Body of pancreas (tissue), 4 donors: Measurements from ENCODE around the gene HSD17B14.

Source experiments
- POLR2A ChIP-seq, 3 donors: fragments of 450-650 bp; IDR thresholded peaks; one replicate each; pipeline ENCODE4 v1.6.1; 2016; ENCODE audit warnings: antibody characterized with exemption in 3 of 3, mild to moderate bottlenecking in 2 of 3
- TF ChIP-seq, protein P1 (sequence below), 7 experiments: fragments of 450-650 bp in 4 of 7; fragments of 200-600 bp in 3 of 7; sonication (generic) in 3 of 7; IDR thresholded peaks; one replicate each; pipeline ENCODE4 v1.5.1; 2016 to 2019; ENCODE audit warnings: antibody characterized with exemption in 7 of 7

- TF ChIP-seq, protein P1, sequence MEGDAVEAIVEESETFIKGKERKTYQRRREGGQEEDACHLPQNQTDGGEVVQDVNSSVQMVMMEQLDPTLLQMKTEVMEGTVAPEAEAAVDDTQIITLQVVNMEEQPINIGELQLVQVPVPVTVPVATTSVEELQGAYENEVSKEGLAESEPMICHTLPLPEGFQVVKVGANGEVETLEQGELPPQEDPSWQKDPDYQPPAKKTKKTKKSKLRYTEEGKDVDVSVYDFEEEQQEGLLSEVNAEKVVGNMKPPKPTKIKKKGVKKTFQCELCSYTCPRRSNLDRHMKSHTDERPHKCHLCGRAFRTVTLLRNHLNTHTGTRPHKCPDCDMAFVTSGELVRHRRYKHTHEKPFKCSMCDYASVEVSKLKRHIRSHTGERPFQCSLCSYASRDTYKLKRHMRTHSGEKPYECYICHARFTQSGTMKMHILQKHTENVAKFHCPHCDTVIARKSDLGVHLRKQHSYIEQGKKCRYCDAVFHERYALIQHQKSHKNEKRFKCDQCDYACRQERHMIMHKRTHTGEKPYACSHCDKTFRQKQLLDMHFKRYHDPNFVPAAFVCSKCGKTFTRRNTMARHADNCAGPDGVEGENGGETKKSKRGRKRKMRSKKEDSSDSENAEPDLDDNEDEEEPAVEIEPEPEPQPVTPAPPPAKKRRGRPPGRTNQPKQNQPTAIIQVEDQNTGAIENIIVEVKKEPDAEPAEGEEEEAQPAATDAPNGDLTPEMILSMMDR (IDR thresholded peaks at IDR 0.05), result no peak
- TF ChIP-seq POLR2A (IDR thresholded peaks at IDR 0.05), result no peak
Measured at GRCh38 chr19:48770734-48771472, 65.4 kb downstream of the HSD17B14 start.
